Heart left ventricle (tissue), 16 donors: ENCODE results near the gene TUSC2. TPM values are rescaled to one million over a fixed set of nuclear protein-coding genes. Genes with fewer than 3 reads are reported as not detected.
A peak's percentile ranks its signal among the peaks of the same experiment; 100 is the strongest.

Experiments used
- ATAC-seq, 4 donors: fragments of 200-7000 bp; cut with Tn5 transposase; one replicate each; pipeline ENCODE4 v1.9.1; 2020 to 2022; ENCODE audit warnings: moderate library complexity in 4 of 4, mild to moderate bottlenecking in 3 of 4, moderate number of reproducible peaks in 1 of 4
- DNase-seq, 5 donors: peaks; one replicate each; pipeline ENCODE4 v3.0.0-alpha.2; 2020
- H3K27ac ChIP-seq, 12 donors: fragments of 200-600 bp; sonication (generic) in 4 of 12; one replicate each; pipeline versions ENCODE4 v1.5.0 to v1.8.0; 2016 to 2022; ENCODE audit warnings: mild to moderate bottlenecking in 2 of 12
- H3K27me3 ChIP-seq, 9 donors: fragments of 200-600 bp; sonication (generic) in 2 of 9; one replicate each; pipeline versions ENCODE4 v1.5.1 to v1.8.0; 2016 to 2022; ENCODE audit warnings: mild to moderate bottlenecking in 3 of 9
- H3K36me3 ChIP-seq, 9 donors: fragments of 200-600 bp; sonication (generic) in 2 of 9; one replicate each; pipeline versions ENCODE4 v1.5.0 to v1.8.0; 2018 to 2022; ENCODE audit warnings: mild to moderate bottlenecking in 2 of 9
- H3K4me1 ChIP-seq, 12 donors: fragments of 200-600 bp; sonication (generic) in 4 of 12; one replicate each; pipeline versions ENCODE4 v1.5.0 to v1.8.0; 2016 to 2022; ENCODE audit warnings: mild to moderate bottlenecking in 3 of 12
- H3K4me3 ChIP-seq, 12 donors: fragments of 200-600 bp; sonication (generic) in 4 of 12; one replicate each; pipeline versions ENCODE4 v1.5.0 to v1.8.0; 2017 to 2022; ENCODE audit warnings: mild to moderate bottlenecking in 9 of 12, moderate library complexity in 4 of 12
- H3K9me3 ChIP-seq, 12 donors: fragments of 200-600 bp; sonication (generic) in 4 of 12; one replicate each; pipeline versions ENCODE4 v1.5.0 to v1.8.0; 2016 to 2022; ENCODE audit warnings: mild to moderate bottlenecking in 1 of 12
- CTCF ChIP-seq, 12 donors: fragments of 200-600 bp; sonication (generic) in 4 of 12; IDR thresholded peaks; one replicate each; pipeline versions ENCODE4 v1.5.0 to v1.8.0; 2018 to 2022; ENCODE audit warnings: antibody characterized with exemption in 12 of 12, mild to moderate bottlenecking in 5 of 12
- POLR2A ChIP-seq, 2 donors: fragments of 450-650 bp; IDR thresholded peaks; one replicate each; pipeline ENCODE4 v1.6.1; 2017; ENCODE audit warnings: antibody characterized with exemption in 2 of 2, mild to moderate bottlenecking in 2 of 2, moderate library complexity in 2 of 2
- WGBS, 4 donors: extraction: QIAGEN DNeasy Blood & Tissue Kit in 2 of 4; methylation state at CpG; one replicate each; pipeline versions ENCODE4 v1.1.5 to v1.1.7; 2013 to 2018; 5-methylcytosine and 5-hydroxymethylcytosine counted together
- intact Hi-C, 10 donors: fragments of 100-400 bp; cut with DNase I; formaldehyde crosslinking; loops; one replicate each; pipeline versions ENCODE4 v1.11.1 to v1.14.2; 2022
- polyA plus RNA-seq, 2 donors: library from polyadenylated mRNA; stranded (reverse); fragments of 200-250 nt; gene quantifications; one replicate each; pipeline ENCODE4 v1.2.3, GENCODE V29; 2013
- total RNA-seq, 9 donors: library from RNA; depleted of rRNA in 2 of 9; stranded (reverse); fragments of >200 nt in 2 of 9; fragmentation: NEBNext Ultra II Directional in 3 of 9; extraction: Animal tissue kit (Norgen Biotek cat#: 25700) in 3 of 9; gene quantifications; one replicate each; pipeline versions ENCODE4 v1.1.0 to v1.2.4, GENCODE V29; 2016 to 2023
- donor health status: ischemic (EF 13 %, LVEDD 7.1; RV severe dilation, severe dysfunction).
- donor health status: healthy with polysubstance abuse.
- donor health status: DM: no; HTN: yes; CAD: no.
- donor health status: DM: no; HTN: no; CAD: no.
- donor health status: ischemic (EF 25% LVEDD 6.9; RV normal size, moderate dysfunction).
- donor health status: ischemic (EF 25% LVEDD 5.7; RV mildly dilated, moderate dysfunction).
- donor health status: healthy.
- donor health status: DM: yes; HTN: yes; CAD: no.
- donor health status: ischemic (EF 35%, LVEDD 5.7; RV mildly dilated, moderate dysfunction).
- donor health status: nonischemic (EF 11% LVEDD 7.7; RV severe dilation, severe dysfunction).
- donor health status: DM: yes; HTN: yes; CAD: no.
- donor health status: PGD.
- donor health status: ischemic (EF 29% LVEDD 5.4; RV normal size, mild dysfunction).
- donor health status: nonischemic (EF 23%, LVEDD 6.1; RV moderate dilation, normal function).

Gene TUSC2
- total and polyA plus RNA-seq, 11 donors = 24.5 to 68.1 (median 29.0) TPM

DNA sequence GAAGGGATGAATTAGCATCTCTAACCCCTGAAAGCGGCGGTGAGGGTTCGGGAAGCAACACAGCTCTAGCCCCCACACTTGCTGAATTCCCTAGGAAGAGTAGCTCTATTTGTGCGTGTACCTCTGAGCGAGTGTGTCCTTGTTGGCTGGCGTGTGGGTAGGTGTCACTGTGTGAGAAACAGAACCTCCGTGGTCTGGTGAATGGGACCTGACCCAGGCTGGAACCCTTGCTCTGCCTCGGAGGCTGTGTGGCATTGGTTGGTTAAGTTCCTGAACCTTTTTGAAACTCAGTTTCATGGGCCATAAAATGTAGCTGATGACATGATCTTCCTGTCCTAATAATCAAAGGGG, 31.7 kb upstream of the TUSC2 start:
- Histone ChIP-seq H3K27ac (peak overlapping the region in 1 of 12 donors; percentile 97), H3K9me3 (no peaks in the 10 kb centered on the region), H3K27me3 (no peaks in the 10 kb centered on the region), H3K4me3 (peak overlapping the region in 8 of 12 donors; percentile 30 to 97 (median 71)), H3K36me3 (peaks cover 0 to 26% (median 16%) of the 10 kb centered on the region in 9 donors), H3K4me1 (peaks cover 19 to 54% (median 41%) of the 10 kb centered on the region in 12 donors)
- DNase-seq (no peak), ATAC-seq (no peak)
- intact Hi-C loops = loop anchor here in 3 of 10 donors (5.0 to 10.0 kb wide), 3 partner anchors 253 to 1605 kb away; partner anchors contain the start of genes CISH (in 1 of the 3), MANF (in 1 of the 3) and PCBP4 (in 1 of the 3)
- TF ChIP-seq CTCF (IDR thresholded peaks at IDR 0.05) = no peak
- TF ChIP-seq POLR2A (IDR thresholded peaks at IDR 0.05) = no peak
- WGBS, 4 donors = 21 to 24% (median 21%) methylated on average over 8 of the region's 8 CpGs

DNA sequence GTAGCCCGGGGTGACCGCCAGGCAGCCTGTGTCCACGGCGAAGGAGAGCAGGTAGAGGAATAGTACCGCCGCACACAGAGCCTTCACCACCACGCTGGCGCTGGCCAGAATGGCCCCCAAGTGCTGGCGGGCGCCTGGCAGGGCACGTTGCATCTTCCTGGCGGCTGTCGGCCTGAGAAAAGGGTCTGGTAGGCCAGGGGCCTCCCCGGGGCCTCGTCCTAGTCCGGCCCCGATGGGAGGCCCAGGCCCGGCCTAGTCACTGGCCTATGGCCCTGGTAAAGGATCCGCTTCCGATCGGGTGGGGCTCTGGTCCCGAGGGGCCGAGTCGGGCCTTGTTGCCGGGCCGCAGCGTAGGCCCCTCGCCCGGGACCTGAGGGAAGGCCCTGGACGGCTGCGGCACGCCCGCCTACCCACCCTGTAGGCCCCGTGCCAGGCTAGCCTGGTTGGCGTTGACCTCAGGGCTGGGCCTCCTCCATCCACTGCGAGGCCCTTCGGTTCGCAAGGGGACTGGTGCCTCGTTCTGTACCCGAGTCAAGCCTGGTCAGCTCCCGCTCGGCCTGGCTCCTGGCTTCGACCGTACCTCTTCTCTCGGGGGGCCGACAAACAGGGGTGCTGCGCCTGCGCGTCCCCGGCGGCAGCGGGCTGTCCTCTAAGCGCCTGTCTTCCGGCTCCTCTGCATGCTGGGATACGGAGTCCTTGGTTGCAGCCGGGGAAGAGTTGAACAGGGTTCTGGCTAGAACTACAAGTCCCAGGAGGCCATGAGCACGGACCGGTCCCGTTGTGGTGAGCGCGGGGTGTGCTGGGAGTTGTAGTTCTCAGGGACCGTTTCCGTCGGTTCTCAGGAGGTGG, 31.1 kb upstream of the TUSC2 start, which contains the start of gene TMEM115:
TMEM115 (minus strand) TSS at position 611 of the 849 bp plus-strand sequence; CDS start at position 153, 458 bp downstream.
- H3K4me1 ChIP-seq = peaks cover 19 to 51% (median 40%) of the 10 kb centered on the region in 12 donors
- DNase-seq = peak; percentile 96 to 99 (median 99)
- TF ChIP-seq POLR2A (IDR thresholded peaks at IDR 0.05) = peak in 1 of 2 donors; percentile 73
- no peak for TF ChIP-seq CTCF (IDR thresholded peaks at IDR 0.05)
- peaks cover 0 to 32% (median 22%) of the 10 kb centered on the region in 9 donors for H3K36me3 ChIP-seq
- 1% methylated on average over 18 to 64 of the region's 64 CpGs for WGBS, 4 donors
- no peaks in the 10 kb centered on the region for H3K9me3 ChIP-seq
- H3K27ac ChIP-seq = peak within 1 kb of the TSS; percentile 77 to 97 (median 90)
- H3K4me3 ChIP-seq = peak within 1 kb of the TSS; percentile 60 to 97 (median 80)
- intact Hi-C loops = loop anchor here in 3 of 10 donors (5.0 to 10.0 kb wide), 3 partner anchors 253 to 1606 kb away; partner anchors contain the start of genes CISH (in 1 of the 3), MANF (in 1 of the 3) and PCBP4 (in 1 of the 3)
- H3K27me3 ChIP-seq = no peaks in the 10 kb centered on the region
- ATAC-seq = peak; percentile 97 to 99 (median 98)

DNA sequence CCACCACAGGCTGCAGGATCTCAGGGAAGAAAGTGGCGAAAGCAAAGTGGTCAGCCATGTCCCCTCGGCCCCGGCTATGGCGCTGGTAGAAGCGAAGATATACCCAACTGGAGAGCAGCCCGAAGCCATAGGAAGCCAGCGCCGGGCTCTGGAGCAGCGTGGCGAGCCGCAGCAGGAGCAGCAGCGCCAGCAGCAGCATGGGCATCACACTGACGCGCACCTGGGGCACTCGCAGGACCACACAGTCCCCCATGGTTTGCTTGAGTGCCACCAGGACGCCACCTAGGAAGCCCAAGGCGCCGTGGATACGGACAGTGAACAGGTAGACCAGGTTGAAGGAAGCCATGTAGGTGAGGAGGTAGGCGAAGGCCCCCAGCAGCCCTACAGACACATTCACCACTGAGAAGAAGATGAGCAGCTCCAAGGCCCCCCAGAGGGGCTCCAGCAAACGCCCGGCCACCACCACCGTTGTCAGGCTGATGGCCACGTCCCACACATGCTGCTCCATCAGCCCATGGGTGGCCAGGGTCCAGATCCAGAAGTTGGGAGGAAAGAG, 30.4 kb upstream of the TUSC2 start:
- H3K9me3 ChIP-seq = no peaks in the 10 kb centered on the region
- peaks cover 19 to 51% (median 40%) of the 10 kb centered on the region in 12 donors for H3K4me1 ChIP-seq
- peak overlapping the region; percentile 60 to 97 (median 80) for H3K4me3 ChIP-seq
- no peak for ATAC-seq
- 37 to 44% (median 43%) methylated on average over 19 to 24 of the region's 24 CpGs for WGBS, 4 donors
- no peaks in the 10 kb centered on the region for H3K27me3 ChIP-seq
- no peak for TF ChIP-seq CTCF (IDR thresholded peaks at IDR 0.05)
- TF ChIP-seq POLR2A (IDR thresholded peaks at IDR 0.05) = no peak
- H3K36me3 ChIP-seq = peaks cover 0 to 39% (median 29%) of the 10 kb centered on the region in 9 donors
- intact Hi-C loops = loop anchor here in 3 of 10 donors (5.0 to 10.0 kb wide), 3 partner anchors 254 to 1606 kb away; partner anchors contain the start of genes CISH (in 1 of the 3), MANF (in 1 of the 3) and PCBP4 (in 1 of the 3)
- peak overlapping the region in 11 of 12 donors; percentile 89 to 97 (median 91) for H3K27ac ChIP-seq
- no peak for DNase-seq
